ENCODE data around the gene HLA-C. TPM values are rescaled to one million over a fixed set of nuclear protein-coding genes. Genes with fewer than 3 reads are reported as not detected.

Gene HLA-C
- total and polyA plus RNA-seq, 10 of the 15 experiments (the other 5 are each of a cell fraction or from before 2014, with no cell fraction given) = 121 to 1,092 (median 806) TPM

GRCh38 chr6:31270788-31271640 is 878 bp downstream of the HLA-C start:
- DNase-seq (ENCODE audit: low read depth, low spot score) (no peak), ATAC-seq (peak; percentile 73), FAIRE-seq (no peak)
- Histone ChIP-seq H3K79me2 (ENCODE audit: control insufficient read depth, insufficient read depth, low read length) (peaks cover 32% of the 10 kb centered on the region), H3K4me2 (ENCODE audit: control insufficient read depth, insufficient read depth) (peak overlapping the region; percentile 86), H4K20me1 (ENCODE audit: control insufficient read depth, insufficient read depth) (peaks cover 15% of the 10 kb centered on the region), H3K4me3 (peak overlapping the region; percentile 83), H3K27me3 (replicated peaks in 1 of 2; ENCODE audit: control insufficient read depth in 2 of 2, insufficient read depth in 2 of 2, low read length in 1 of 2) (no peaks in the 10 kb centered on the region), H3K4me1 (ENCODE audit: control insufficient read depth, insufficient read depth, low read length) (peaks cover 21% of the 10 kb centered on the region), H3K9ac (ENCODE audit: control insufficient read depth, insufficient read depth, low read length) (peak overlapping the region; percentile 87), H3K27ac (ENCODE audit: control insufficient read depth, insufficient read depth) (peak overlapping the region; percentile 95), H3K36me3 (ENCODE audit: control insufficient read depth in 2 of 2, insufficient read depth in 2 of 2, low read length in 1 of 2) (peaks cover 18 to 25% of the 10 kb centered on the region in 2 experiments; a peak in 3 of 4 replicates), H3K9me3 (replicated peaks; ENCODE audit: control insufficient read depth, insufficient read depth, low read length) (no peaks in the 10 kb centered on the region), H2AFZ (ENCODE audit: control insufficient read depth, low read depth, low read length) (no peak overlapping the region)
- TF ChIP-seq BHLHE40 (IDR thresholded peaks at IDR 0.05; ENCODE audit: borderline replicate concordance in 1 of 2, low read depth in 2 of 2, low read length in 1 of 2) = peak in 1 of 2 experiments; percentile 67; a peak in 2 of 4 replicates
- peak; percentile 56; the same call in 1 of the 2 replicates for TF ChIP-seq POLR2AphosphoS2 (IDR thresholded peaks at IDR 0.05; ENCODE audit: low read depth, low read length)
- TF ChIP-seq NR2F1 (conservative IDR thresholded peaks at IDR 0.05) = 0 out of 2 replicates have a peak, but pooled peaks have one; percentile 15
- TF ChIP-seq POLR2A (IDR thresholded peaks at IDR 0.05; ENCODE audit: low read depth, low read length) = peak; percentile 1
- no peak for TF ChIP-seq JUNB (IDR thresholded peaks at IDR 0.05)
- TF ChIP-seq ZNF622 (IDR thresholded peaks at IDR 0.05) = no peak
- intact Hi-C loops (cut with micrococcal nuclease; ENCODE audit: unreplicated experiment) = no loop called here
- SMC1A ChIA-PET (ENCODE audit: uncharacterized antibody, unreplicated experiment) = no interaction called here
- in situ Hi-C loops (cut with MboI) = no loop called here
- RAD21 ChIA-PET (ENCODE audit: unreplicated experiment) = no interaction called here
- WGBS (ENCODE audit: insufficient coverage, insufficient replicate concordance, low lambda C conversion rate, missing lambda C conversion rate) = 0% methylated on average over 48 of the region's 62 CpGs
- BruUV-seq (replicated peaks) = no TSS peak
- CTCF ChIA-PET = no interaction called here
- POLR2A ChIA-PET = no interaction called here

DNA sequence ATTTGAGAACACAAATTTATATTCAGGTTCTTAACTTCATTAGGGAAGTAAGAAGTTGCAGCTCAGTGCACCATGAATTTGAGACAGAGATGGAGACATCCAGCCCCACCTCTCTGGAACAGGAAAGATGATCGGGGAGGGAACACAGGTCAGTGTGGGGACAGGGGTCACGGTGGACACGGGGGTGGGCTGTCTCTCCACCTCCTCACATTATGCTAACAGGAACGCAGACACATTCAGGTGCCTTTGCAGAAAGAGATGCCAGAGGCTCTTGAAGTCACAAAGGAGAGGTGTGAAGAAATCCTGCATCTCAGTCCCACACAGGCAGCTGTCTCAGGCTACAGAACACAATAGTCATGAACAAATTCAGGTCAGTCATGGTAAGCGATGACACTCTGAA is 3.1 kb downstream of the HLA-C start:
- in situ Hi-C loops (cut with MboI) = loop anchor here (5.0 kb wide), 2 partner anchors 72 to 83 kb away; no protein-coding TSS in a partner anchor
- intact Hi-C loops (cut with micrococcal nuclease; ENCODE audit: unreplicated experiment) = no loop called here
- TF ChIP-seq RELA (IDR thresholded peaks at IDR 0.05; ENCODE audit: borderline replicate concordance, partially characterized antibody) (no peak), ZBTB33 (IDR thresholded peaks at IDR 0.05) (no peak), GATAD2B (conservative IDR thresholded peaks at IDR 0.05; ENCODE audit: low read depth) (no peak), MTA2 (IDR thresholded peaks at IDR 0.05; ENCODE audit: low read depth) (no peak), RBBP5 (conservative IDR thresholded peaks at IDR 0.05) (no peak), USF2 (IDR thresholded peaks at IDR 0.05; ENCODE audit: borderline replicate concordance, low read depth, low read length) (no peak)
- TF ChIP-seq, protein P1, sequence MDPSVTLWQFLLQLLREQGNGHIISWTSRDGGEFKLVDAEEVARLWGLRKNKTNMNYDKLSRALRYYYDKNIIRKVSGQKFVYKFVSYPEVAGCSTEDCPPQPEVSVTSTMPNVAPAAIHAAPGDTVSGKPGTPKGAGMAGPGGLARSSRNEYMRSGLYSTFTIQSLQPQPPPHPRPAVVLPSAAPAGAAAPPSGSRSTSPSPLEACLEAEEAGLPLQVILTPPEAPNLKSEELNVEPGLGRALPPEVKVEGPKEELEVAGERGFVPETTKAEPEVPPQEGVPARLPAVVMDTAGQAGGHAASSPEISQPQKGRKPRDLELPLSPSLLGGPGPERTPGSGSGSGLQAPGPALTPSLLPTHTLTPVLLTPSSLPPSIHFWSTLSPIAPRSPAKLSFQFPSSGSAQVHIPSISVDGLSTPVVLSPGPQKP (IDR thresholded peaks at IDR 0.05; ENCODE audit: low read depth, low read length) = no peak
- H3K4me2 ChIP-seq (ENCODE audit: control insufficient read depth, insufficient read depth) = no peak overlapping the region
- RAD21 ChIA-PET (ENCODE audit: unreplicated experiment) = interaction anchor here (0.8 kb wide), 1 partner anchor 29 kb away, joined by 3 read pairs; no protein-coding TSS in a partner anchor
- no TSS peak for BruUV-seq (replicated peaks)
- H3K4me3 ChIP-seq = no peak overlapping the region
- no peak overlapping the region for H3K27ac ChIP-seq (ENCODE audit: control insufficient read depth, insufficient read depth)
- H2AFZ ChIP-seq (ENCODE audit: control insufficient read depth, low read depth, low read length) = no peak overlapping the region
- H3K36me3 ChIP-seq (ENCODE audit: control insufficient read depth in 2 of 2, insufficient read depth in 2 of 2, low read length in 1 of 2) = peaks cover 18 to 25% of the 10 kb centered on the region in 2 experiments; a peak in 3 of 4 replicates
- no peak for DNase-seq (ENCODE audit: low read depth, low spot score)
- POLR2A ChIA-PET = interaction anchor here (0.6 kb wide), 1 partner anchor 99 kb away, joined by 4 read pairs; no protein-coding TSS in a partner anchor
- SMC1A ChIA-PET (ENCODE audit: uncharacterized antibody, unreplicated experiment) = no interaction called here
- no peaks in the 10 kb centered on the region; the same call in 2 of the 3 replicates for H3K9me3 ChIP-seq (replicated peaks; ENCODE audit: control insufficient read depth, insufficient read depth, low read length)
- no peaks in the 10 kb centered on the region for H3K27me3 ChIP-seq (replicated peaks in 1 of 2; ENCODE audit: control insufficient read depth in 2 of 2, insufficient read depth in 2 of 2, low read length in 1 of 2)
- CTCF ChIA-PET = no interaction called here
- H4K20me1 ChIP-seq (ENCODE audit: control insufficient read depth, insufficient read depth) = peaks cover 15% of the 10 kb centered on the region
- no peak for ATAC-seq
- no peak for FAIRE-seq
- H3K9ac ChIP-seq (ENCODE audit: control insufficient read depth, insufficient read depth, low read length) = no peak overlapping the region
- H3K4me1 ChIP-seq (ENCODE audit: control insufficient read depth, insufficient read depth, low read length) = peaks cover 21% of the 10 kb centered on the region
- H3K79me2 ChIP-seq (ENCODE audit: control insufficient read depth, insufficient read depth, low read length) = peaks cover 32% of the 10 kb centered on the region
- WGBS (ENCODE audit: insufficient coverage, insufficient replicate concordance, low lambda C conversion rate, missing lambda C conversion rate) = 36% methylated on average over 5 of the region's 5 CpGs

Data from GM12878 (cell line).